Posterior cingulate gyrus (tissue), 11 donors: ENCODE measurements around the gene AOC2.
A peak's percentile ranks its signal among the peaks of the same experiment; 100 is the strongest.

ENCODE experiments used
- DNase-seq, 10 donors: peaks; one replicate each; pipeline versions ENCODE4 v3.0.0 to v3.0.0-alpha.2; 2020 to 2021; ENCODE audit warnings: mixed read lengths in 3 of 10
- intact Hi-C: fragments of 100-400 bp; cut with DNase I; formaldehyde crosslinking; loops from one replicate; pipeline ENCODE4 v1.15.1; 2023

Gene AOC2

DNA sequence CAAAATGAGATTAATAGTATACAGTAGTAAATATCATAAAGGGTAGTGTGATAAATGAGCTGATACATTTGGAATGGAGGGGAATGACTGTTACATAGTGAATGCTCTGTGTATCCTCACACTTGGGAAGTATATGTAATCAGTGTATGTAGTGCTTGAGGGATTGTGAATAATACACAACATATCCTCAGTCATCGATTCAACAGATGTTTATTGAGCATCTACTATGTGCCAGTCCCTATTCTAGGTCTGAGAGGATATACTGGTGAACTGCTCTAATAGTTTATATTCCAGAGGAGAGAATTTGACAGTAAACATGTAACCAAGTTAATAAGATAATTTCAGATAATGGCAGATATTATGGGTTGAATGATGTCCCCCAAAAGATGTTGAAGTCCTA lies 16.9 kb upstream of the AOC2 start:
- intact Hi-C loops, result loop anchor here (10.0 kb wide), 1 partner anchor 103 kb away; no protein-coding TSS in a partner anchor

DNA sequence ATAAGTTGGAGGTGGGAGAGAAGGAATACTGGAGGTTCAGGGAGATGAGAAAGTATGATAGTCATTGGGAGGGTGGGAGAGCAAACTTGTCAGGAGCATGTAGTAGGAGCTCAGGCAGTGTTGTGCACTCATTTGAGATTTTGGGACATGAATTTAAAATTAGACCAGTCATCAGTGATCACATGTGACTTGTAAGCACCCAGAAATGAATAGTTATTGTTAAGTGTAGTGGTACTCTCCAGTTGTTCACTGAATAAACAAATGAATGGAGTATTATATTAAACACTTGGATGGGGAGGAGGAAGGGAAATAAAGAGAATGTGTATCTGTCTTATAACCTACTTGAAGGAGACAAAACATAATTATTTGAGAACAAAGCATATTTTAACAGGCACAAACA lies 13.4 kb upstream of the AOC2 start:
- no peak for DNase-seq
- intact Hi-C loops, result no loop called here

More for the DNA sequence above, 16.9 kb upstream of the AOC2 start:
- DNase-seq, result no peak

DNA sequence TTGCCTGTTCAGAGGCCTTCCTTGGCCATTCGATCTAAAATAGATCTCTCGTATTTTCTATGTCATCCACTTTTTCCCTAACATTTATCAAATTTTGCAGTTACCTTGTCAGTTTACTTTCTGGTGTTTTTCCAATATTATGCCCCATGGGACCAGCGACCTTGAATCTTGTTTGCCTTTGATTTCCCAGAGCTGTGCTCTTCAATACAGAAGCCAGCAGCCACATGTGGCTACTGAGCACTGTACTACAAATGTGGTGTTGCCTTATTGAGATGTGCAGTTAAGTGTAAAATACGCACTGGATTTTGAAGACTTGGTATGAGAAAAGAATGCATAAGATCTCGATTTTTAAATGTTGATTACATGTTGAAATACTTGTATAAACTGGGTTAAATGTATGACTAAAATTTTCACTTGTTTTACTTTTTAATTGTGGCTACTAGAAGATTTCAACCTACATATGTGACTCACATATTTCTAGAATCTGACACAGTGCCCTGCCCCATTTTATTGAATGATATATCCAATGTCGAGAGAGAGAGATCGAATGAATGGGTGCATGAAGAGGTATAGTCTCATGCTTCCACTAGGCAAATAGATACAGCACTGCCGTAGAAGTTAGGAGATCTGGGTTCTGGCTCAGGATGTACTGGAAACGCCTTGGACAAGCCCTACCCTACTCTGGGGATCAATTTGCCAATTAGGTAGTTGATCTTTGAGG lies 12.0 kb upstream of the AOC2 start:
- intact Hi-C loops, result no loop called here
- no peak for DNase-seq

DNA sequence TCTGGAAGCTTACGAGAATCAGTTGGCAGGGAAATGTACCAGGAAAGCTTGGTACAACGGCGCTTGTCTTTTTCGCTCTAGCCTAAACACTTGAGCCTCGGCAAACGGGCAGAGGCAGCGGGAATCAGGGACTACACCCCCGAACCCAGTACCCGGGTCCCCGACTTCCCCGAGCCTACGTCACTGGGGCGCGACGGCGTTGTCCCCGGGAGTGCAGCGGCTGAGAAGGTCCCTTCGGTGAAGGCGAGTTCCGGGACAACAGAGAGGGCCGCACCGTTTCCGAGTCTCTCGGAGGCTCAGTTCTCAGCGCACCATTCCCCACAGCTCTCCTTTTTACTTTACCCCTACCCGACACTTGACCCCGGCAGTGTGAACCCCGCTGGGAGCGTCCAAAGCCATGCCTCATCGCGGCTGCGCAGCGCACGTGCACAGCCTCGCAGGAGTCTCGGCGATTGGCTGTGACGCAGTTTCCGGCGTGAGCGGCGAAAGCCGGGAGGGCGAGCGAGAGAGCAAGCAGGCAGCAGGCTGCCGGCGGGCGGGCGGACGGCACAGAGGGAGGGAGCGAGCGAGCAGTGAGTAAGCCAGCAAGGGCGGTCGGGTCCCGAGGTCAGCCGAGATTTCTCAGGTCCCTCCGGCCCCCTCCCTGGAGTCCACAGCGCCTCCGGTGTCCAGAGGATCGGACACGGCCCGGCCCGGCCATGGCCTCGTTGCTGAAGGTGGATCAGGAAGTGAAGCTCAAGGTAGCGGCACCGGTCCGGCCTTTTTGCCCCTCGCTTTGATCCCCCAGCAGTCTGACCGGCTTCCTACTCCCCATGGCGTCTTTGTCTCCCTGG lies 11.2 kb upstream of the AOC2 start, which contains the start of gene PSME3:
PSME3 (plus strand) TSS at position 464 of the 833 bp plus-strand sequence; CDS start at position 699, 235 bp downstream.
- peak; percentile 89 to 98 (median 92) for DNase-seq
- intact Hi-C loops, result no loop called here

DNA sequence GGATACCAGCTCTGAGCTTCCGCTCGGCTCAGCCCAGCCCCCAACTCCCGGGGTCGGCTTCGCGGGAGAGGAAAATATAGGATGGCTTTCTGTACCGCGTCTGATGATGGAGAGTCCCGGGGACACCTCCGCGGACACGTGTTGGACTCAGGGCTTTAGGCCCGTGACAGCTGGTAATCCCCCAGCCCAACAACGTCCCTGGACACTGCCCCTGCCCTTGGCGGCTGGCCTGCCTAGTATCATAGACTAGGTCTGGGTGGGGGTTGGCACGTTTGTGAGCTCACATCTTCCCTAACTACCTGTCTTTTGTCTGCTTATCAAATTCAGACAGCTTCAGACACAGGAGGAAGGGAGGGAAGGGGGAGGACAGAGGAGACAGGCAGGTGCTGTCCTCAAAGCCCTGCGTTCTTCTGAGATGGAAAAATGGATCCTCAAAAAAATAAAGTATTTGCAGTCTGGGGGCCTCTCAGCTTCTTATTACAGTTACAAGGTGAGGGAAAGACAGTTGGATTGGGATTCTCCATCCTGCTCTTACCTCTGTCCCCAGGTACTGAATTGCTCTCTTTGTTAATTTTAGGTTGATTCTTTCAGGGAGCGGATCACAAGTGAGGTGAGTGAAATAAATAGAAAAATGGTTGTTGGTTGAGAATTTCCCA lies 10.5 kb upstream of the AOC2 start:
- intact Hi-C loops, result no loop called here
- DNase-seq, result no peak

DNA sequence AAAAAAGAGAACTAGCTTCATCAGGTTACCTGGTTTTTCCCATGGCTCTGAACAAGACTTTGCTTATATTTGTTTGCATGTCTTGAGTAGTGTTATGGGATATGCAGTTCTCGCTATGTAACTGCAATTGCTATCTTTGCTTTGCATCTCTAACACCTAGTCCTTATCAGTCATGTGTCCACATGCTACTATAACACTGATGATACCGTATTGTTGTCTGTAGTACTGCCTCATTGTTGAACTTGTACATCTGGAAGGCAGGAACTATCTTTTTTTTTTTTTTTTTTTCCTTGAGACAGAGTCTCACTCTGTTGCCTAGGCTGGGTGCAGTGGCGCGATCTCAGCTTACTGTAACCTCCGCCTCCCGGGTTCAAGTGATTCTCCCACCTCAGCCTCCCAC lies 8.6 kb upstream of the AOC2 start:
- intact Hi-C loops, result no loop called here
- no peak for DNase-seq

DNA sequence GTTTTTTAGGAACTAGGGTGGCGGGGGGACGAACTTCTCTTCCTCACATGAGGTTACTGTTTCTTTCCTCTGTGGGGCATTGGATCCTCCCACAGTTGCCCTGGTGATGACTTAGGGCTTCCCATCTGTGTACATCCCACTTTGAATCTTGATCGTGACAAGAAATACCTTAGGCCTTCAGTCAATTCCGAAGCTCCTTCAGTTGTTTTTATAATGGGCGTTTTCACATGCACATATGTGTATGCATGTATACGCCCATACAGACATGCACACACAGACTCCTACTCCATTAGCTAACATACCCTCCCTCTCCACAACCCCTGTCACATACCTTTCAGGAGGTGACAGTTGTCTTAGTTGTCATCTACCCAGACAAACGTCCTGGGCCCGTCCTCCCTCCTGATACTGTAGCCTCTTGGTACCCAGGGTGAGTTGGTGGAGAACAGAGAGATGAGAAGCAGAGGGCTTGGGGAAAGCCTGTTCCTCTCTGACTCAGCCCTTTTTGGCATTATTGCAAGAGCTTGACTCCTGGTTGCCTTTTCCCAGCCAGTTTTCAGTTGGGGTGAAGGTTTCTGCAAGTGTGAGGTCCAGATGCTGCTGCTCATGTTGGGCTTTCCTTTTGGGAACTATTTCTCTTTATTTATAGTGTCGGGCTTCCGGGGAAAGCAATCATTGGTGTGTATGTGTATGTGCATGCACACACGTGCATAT lies 2.2 kb upstream of the AOC2 start:
- no peak for DNase-seq
- intact Hi-C loops, result loop anchor here (2.0 to 5.0 kb wide), 2 partner anchors 95 to 155 kb away; partner anchors contain the start of gene RPL27

DNA sequence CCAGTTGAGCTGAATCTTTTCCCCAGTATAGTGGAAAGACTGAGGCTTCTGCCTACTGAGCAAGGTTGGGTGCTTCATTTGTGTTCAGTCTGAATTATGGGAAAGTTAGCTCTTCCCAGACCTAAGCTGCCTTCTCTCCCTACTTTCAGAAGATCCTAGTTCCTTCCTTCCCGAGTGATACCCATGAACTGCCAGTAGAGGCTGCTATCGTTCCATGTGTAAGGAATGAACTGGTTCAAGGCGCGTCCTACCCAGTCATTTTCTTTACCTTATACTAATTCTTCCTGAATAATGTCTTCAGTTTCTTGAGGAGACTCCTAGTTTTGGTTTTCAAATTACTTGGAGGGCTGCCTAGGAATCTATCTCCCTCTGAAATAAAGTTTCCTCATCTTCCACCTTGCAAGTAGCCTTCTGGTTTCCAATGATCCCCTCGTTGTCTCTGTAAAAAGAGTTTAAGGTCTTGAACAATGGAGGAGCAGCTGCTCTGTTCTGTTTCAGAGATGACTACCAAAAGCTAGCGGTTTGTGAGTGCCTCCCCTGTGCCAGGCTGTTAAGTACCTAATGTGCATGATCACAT lies 934 bp upstream of the AOC2 start:
- intact Hi-C loops, result loop anchor here (2.0 to 5.0 kb wide), 2 partner anchors 93 to 154 kb away; partner anchors contain the start of gene RPL27
- peak in 2 of 10 donors; percentile 26 to 45 for DNase-seq

DNA sequence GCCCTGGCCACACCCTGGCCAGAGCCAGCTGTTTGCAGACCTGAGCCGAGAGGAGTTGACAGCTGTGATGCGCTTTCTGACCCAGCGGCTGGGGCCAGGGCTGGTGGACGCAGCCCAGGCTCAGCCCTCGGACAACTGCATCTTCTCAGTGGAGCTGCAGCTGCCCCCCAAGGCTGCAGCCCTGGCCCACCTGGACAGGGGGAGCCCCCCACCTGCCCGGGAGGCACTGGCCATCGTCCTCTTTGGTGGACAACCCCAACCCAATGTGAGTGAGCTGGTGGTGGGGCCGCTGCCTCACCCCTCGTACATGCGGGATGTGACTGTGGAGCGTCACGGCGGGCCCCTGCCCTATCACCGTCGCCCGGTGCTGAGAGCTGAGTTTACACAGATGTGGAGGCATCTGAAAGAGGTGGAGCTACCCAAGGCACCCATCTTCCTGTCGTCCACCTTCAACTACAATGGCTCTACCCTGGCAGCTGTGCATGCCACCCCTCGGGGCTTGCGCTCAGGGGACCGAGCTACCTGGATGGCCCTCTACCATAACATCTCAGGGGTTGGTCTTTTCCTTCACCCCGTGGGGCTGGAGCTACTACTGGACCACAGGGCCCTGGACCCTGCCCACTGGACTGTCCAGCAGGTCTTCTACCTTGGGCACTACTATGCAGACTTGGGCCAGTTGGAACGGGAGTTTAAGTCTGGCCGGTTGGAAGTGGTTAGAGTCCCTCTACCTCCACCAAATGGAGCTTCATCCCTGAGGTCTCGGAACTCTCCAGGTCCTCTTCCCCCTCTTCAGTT lies 578 bp downstream of the AOC2 start:
- intact Hi-C loops, result loop anchor here (5.0 kb wide), 1 partner anchor 152 kb away; the partner anchor contains the start of gene RPL27
- DNase-seq, result no peak

DNA sequence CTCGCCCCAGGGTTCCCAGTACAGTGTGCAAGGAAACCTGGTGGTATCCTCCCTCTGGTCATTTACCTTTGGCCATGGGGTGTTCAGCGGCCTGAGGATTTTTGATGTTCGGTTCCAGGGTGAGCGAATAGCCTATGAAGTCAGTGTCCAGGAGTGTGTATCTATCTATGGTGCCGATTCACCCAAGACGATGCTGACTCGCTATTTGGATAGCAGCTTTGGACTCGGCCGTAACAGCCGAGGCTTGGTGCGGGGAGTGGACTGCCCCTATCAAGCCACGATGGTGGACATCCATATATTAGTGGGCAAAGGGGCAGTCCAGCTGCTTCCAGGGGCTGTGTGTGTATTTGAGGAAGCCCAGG lies 1.2 kb downstream of the AOC2 start:
- no peak for DNase-seq
- intact Hi-C loops, result no loop called here

DNA sequence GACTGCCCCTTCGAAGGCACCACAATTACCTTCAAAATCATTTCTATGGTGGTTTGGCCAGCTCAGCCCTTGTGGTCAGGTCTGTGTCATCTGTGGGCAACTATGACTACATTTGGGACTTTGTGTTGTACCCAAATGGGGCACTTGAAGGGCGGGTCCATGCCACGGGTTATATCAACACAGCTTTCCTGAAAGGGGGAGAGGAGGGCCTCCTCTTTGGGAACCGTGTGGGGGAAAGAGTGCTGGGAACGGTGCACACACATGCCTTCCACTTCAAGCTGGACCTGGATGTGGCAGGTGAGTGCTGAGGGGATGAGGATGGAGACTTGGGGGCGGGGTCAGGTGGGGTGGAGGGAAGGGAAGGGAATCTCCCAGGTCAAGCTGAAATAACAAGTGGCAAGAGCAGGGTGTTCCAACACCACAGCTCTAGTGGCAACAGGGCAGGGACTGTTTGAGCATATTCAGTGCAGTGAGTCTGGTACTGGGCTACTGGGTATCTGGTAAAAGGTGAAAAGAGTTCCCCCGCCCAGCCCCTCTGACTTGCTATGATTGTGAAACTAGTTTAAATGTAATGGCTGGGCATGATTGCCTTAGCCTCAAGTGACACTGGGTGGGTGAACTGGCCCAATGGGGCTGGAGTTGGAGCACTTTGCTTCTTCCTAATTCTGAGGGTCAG lies 1.7 kb downstream of the AOC2 start:
- no peak for DNase-seq
- intact Hi-C loops, result no loop called here

DNA sequence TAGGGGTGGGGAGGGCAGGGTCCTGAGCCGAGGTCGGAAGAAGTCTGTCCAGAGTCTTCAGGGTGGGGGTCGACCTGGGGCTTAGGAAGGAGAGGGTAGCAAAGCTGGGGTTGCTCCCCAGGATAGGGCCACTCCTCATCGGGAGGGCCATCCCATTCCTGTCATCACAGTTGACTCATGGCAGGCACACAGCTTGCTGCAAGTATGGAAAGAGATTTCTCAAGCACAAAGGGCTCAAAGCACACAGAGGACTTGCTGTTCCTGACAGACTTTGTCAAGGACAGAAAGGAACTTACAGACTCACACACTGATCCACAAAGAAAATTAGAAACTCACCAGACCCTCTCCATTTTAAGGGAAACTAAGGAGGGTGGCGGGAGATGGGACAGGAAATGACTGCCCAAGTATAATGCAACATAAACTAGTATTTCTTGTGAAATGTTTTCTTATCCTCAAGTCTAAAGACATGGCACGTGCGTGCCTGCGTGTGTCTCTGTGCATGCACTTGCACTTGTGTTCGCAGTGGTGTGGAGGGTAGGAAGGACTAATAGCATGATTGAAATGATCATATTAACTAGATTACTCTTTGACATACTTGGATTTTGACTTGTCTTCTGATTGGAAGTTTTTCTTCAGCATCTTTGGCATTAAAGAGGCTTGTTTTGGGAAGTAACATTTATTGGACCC lies 2.4 kb downstream of the AOC2 start:
- DNase-seq, result no peak
- intact Hi-C loops, result no loop called here

DNA sequence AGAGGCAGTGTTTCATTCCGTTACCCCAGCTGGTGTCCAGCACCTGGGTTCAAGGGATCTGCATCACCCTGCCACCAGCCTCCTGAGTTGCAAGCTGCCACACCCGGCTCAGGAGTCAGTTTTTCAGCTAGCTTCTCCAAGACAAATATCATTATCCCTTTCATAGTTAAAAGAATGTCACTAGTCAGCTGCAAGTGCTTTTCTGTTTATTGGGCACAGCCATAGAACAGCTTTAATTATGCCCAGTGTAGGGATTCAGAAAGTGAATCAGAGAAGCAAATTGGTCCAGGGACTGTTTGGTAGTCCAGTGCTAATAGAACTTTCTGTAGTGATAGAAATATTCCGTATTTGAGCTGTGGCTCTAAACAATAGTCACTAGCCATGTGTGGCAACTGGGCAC lies 3.7 kb downstream of the AOC2 start:
- intact Hi-C loops, result no loop called here
- no peak for DNase-seq

DNA sequence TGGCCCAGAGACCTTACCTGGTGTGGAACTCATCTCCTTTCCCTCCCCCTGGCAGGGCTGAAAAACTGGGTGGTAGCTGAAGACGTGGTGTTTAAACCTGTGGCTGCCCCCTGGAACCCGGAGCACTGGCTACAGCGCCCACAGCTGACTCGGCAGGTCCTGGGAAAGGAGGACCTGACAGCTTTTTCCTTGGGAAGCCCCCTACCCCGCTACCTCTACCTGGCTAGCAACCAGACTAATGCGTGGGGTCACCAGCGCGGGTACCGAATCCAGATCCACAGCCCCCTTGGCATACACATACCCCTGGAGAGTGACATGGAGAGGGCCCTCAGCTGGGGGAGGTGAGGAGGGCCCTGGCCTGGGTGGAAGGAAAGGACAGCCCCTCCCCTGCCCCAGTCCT lies 4.7 kb downstream of the AOC2 start:
- intact Hi-C loops, result no loop called here

DNA sequence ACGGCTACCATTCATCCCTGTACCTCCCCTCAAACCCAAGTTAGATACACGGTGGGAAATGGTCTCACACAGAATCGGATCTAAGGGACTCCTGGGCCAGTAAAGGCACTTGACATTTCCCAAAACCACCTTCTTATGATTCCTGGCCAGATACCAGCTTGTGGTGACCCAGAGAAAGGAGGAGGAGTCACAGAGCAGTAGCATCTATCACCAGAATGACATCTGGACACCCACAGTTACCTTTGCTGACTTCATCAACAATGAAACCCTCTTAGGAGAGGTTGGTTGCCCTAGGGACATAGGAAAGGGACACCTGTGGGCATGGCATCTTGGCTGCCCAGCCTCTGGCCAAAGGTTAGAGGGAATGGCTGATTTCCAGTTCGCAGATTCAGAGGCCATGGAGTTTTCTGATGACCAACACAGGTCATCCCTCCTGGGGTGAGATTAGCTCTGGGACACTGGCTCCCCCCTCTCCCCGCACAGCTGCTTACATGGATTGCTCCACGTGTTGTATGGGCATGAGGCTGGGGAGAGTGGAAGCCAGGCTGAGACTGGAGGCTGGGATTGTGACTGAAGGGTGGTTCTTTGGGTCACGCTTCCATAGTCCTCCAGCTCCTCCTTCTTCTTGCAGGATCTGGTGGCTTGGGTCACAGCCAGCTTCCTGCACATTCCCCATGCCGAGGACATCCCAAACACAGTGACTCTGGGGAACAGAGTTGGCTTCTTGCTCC lies 5.2 kb downstream of the AOC2 start:
- intact Hi-C loops, result no loop called here
- no peak for DNase-seq

More for the DNA sequence above, 4.7 kb downstream of the AOC2 start:
- DNase-seq, result no peak

DNA sequence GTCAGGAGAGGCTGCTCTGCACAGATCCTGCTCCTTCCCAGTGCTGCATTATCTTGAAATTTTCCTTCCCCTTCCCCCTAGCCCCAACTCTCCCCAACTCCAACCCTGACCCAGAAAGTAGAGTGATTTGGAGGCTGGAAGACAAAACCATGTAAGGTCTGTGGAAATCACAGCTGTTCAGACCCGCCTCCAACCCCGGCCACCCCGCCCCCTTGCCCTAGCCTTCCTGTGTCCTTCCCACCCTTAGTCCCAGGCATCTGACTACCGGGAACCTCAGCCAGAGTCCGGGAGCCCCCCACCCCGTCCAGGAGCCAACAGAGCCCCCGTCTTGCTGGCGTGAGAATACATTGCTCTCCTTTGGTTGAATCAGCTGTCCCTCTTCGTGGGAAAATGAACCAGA lies 6.6 kb downstream of the AOC2 start, which contains the start of gene AOC3:
AOC3 (plus strand) TSS at position 246 of the 400 bp plus-strand sequence; CDS start at position 391, 145 bp downstream.
- DNase-seq, result no peak

More for the DNA sequence above, 6.6 kb downstream of the AOC2 start, which contains the start of gene AOC3:
- intact Hi-C loops, result no loop called here
